ENCODE measurements around the gene OSCP1. TPM values are rescaled to one million over a fixed set of nuclear protein-coding genes. Genes with fewer than 3 reads are reported as not detected.

The OSCP1 gene
- total RNA-seq, 4 donors from 2014 or later: 15.2 to 31.9 (median 19.5) TPM

- TF ChIP-seq CTCF (IDR thresholded peaks at IDR 0.05): no peak
- TF ChIP-seq POLR2A (IDR thresholded peaks at IDR 0.05): no peak
- H3K4me3 ChIP-seq (replicated peaks in 1 of 3): no peak overlapping the region
- peaks cover 0 to 4% of the 10 kb centered on the region in 2 donors for H3K4me1 ChIP-seq
- intact Hi-C loops (cut with DNase I): no loop called here
- 42 to 56% methylated on average over 1 of the region's 1 CpG for WGBS, 2 donors
- H3K36me3 ChIP-seq: peaks cover 19 to 20% of the 10 kb centered on the region in 2 donors
- H3K9me3 ChIP-seq: no peaks in the 10 kb centered on the region
- H3K27ac ChIP-seq: no peak overlapping the region
- no peaks in the 10 kb centered on the region for H3K27me3 ChIP-seq
- DNase-seq: no peak
Measured at GRCh38 chr1:36433102-36433501, 17.1 kb downstream of the OSCP1 start.

- no peak overlapping the region for H3K27ac ChIP-seq
- no peak for TF ChIP-seq CTCF (IDR thresholded peaks at IDR 0.05)
- no peak for TF ChIP-seq POLR2A (IDR thresholded peaks at IDR 0.05)
- H3K9me3 ChIP-seq: no peaks in the 10 kb centered on the region
- no peak for DNase-seq
- WGBS, 2 donors: 81 to 87% methylated on average over 4 of the region's 4 CpGs
- peaks cover 0 to 4% of the 10 kb centered on the region in 2 donors for H3K4me1 ChIP-seq
- H3K4me3 ChIP-seq (replicated peaks in 1 of 3): no peak overlapping the region
- H3K27me3 ChIP-seq: no peaks in the 10 kb centered on the region
- H3K36me3 ChIP-seq: peaks cover 18 to 19% of the 10 kb centered on the region in 2 donors
- intact Hi-C loops (cut with DNase I): no loop called here
Measured at GRCh38 chr1:36432616-36433015, 17.6 kb downstream of the OSCP1 start.

GRCh38 chr1:36425791-36426190 lies 24.5 kb downstream of the OSCP1 start:
- Histone ChIP-seq H3K4me1 (no peaks in the 10 kb centered on the region), H3K27ac (no peak overlapping the region), H3K4me3 (replicated peaks in 1 of 3) (no peak overlapping the region), H3K36me3 (peaks cover 17 to 19% of the 10 kb centered on the region in 2 donors), H3K27me3 (no peaks in the 10 kb centered on the region), H3K9me3 (no peaks in the 10 kb centered on the region)
- intact Hi-C loops (cut with DNase I): loop anchor here (10.0 kb wide), 1 partner anchor 331 kb away; no protein-coding TSS in a partner anchor
- no peak for DNase-seq
- WGBS, 2 donors: 75 to 81% methylated on average over 4 of the region's 4 CpGs
- TF ChIP-seq CTCF (IDR thresholded peaks at IDR 0.05) (no peak), POLR2A (IDR thresholded peaks at IDR 0.05) (no peak)

GRCh38 chr1:36421649-36422048 lies 28.6 kb downstream of the OSCP1 start:
- H3K4me1 ChIP-seq: peaks cover 0 to 4% of the 10 kb centered on the region in 2 donors
- intact Hi-C loops (cut with DNase I): loop anchor here (2.0 to 10.0 kb wide), 2 partner anchors 79 to 327 kb away; no protein-coding TSS in a partner anchor

More at GRCh38 chr1:36421649-36422048, 28.6 kb downstream of the OSCP1 start:
- Histone ChIP-seq H3K4me3 (replicated peaks in 1 of 3) (no peak overlapping the region), H3K27ac (no peak overlapping the region), H3K9me3 (no peaks in the 10 kb centered on the region), H3K36me3 (peaks cover 16 to 25% of the 10 kb centered on the region in 2 donors), H3K27me3 (no peaks in the 10 kb centered on the region)
- 88 to 91% methylated on average over 7 of the region's 7 CpGs for WGBS, 2 donors
- no peak for DNase-seq
- TF ChIP-seq CTCF (IDR thresholded peaks at IDR 0.05): no peak
- TF ChIP-seq POLR2A (IDR thresholded peaks at IDR 0.05): no peak

Measured in thyroid gland (tissue), 4 donors.